Myocyte (in vitro differentiated cells): ENCODE data around the gene CROCC2. TPM values are rescaled to one million over a fixed set of nuclear protein-coding genes. Genes with fewer than 3 reads are reported as not detected.
"Not testable (repeated sequence)": the region's sequence is repeated elsewhere in the genome, so short reads cannot be mapped to it uniquely, and the experiment has no call there.

Experiments used
- DNase-seq: peaks from one replicate; pipeline ENCODE4 v3.0.0-alpha.2; 2012; ENCODE audit warnings: low read depth
- total RNA-seq: library from RNA; depleted of rRNA; stranded (reverse); fragments of >200 nt; gene quantifications from 2 replicates; pipeline ENCODE4 v1.2.3, GENCODE V29; 2014

The CROCC2 gene
- total RNA-seq, 1 donor from 2014 or later = not detected

DNA sequence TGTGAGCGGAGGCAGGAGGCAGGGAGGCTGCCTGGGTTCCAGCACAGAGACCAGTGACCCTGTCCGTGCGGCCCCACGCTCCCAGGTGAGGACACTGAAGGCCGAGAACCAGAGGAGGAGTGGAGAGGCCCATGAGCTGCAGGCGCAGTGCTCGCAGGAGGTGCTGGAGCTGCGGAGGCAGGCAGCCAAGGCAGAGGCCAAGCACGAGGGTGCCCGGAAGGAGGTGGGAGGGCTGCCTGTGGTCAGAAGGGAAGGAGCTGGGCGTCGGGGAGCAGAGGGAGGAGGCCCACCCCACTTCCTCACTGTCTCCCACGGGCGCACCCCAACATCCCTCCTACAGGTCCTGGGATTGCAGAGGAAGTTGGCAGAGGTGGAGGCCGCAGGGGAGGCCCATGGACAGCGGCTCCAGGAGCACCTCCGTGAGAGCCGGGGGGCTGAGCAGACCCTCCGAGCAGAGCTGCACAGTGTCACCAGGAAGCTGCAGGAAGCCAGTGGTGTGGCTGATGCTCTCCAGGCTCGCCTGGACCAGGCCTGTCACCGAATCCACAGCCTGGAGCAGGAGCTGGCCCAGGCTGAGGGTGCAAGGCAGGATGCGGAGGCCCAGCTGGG is 59.3 kb downstream of the CROCC2 start:
- DNase-seq = no peak

DNA sequence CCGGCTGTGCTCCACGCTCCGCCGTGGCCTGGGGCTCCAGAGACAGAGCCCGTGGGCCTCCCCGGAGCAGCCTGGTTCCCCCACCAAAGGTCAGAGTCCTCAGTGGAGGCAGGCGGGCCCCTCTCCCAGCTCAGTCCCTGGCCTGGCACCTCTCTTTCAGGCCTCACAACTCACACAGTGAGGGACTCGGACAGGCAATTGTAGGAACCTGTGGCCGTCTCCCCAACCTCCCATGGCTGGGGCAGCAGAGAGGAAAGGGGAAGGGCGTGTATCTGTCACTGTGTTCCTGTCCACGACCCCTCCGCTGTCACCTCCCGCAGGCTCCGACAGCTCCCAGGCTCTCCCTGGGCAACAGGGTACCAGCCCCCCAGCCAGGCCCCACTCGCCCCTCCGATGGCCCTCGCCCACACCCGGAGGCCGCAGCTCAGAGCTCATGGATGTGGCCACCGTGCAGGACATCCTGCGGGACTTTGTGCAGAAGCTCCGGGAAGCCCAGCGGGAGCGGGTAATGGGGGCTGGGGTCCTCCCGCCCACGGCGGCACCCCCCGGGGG is 59.8 kb downstream of the CROCC2 start:
- DNase-seq = no peak

DNA sequence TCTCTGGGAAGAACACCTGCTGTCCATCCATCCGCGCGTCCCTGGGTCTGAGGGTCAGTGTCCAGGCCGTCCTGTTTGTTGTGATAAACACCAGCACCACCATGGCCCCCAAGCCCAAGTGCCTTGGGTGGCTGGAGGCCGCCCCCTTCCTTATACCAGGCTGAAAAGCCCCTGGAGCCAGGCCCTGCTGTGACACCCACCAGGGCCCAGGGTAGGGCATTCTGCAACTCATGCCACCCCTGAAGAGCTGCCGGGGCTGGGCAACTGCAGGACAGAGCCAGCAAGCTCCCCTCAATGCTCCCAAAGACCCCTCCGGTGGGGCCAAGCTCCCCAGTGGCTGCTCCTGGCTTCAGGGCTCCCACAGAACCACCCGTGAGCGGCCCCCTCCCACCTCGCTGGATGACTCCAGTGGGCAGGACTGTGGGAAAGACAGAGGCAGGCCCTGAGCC is 60.3 kb downstream of the CROCC2 start:
- no peak for DNase-seq

- no peak for DNase-seq
These were observed 61.0 kb downstream of the CROCC2 start for GRCh38 chr2:240966906-240967680.

GRCh38 chr2:240967681-240968621 is 61.8 kb downstream of the CROCC2 start:
- DNase-seq = no peak

DNA sequence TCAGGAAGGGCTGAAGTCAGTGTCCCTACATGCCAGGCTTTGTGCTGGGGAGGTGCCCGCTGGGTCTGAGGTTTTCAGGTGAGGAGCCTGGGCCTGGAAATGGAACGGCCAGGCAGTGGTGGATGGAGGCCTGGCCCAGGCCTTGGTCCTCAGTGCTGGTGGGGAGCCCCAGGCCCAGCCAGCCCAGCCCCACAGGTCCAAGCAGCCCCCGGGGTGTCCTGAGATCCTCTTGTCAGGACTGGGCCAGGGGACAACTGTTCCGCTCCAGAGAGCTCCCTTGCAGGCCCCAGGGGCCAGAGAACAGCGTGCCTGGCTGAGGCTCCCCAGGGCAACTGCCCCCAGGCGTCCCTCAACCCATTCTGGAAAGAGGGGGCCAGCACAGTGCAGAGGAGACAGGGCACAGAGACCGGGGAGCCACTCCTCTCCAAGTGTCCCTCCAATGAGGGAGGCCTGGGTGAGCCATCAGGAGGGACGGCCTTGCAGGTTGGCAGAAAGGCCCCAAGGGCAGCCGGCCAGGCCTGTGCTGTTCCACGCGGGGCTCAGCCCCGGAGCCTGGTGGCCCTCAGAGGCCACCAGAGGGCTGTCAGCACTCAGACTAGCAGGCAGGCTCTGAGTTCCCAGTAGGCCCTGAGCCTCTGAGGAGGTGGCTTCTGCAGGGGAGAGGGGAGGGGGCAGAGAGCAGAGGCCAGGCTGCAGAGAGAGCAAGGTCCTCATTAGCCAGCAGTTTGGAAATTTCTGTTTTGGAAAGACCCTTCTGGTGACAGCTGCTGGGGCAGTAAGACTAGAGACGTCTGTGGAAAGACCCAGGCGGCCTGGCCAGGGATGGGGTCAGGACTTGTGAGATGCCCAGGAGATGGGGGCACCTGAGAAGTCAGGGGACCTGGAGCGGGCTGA is 62.8 kb downstream of the CROCC2 start:
- no peak for DNase-seq

- no peak for DNase-seq
These were observed 64.0 kb downstream of the CROCC2 start for GRCh38 chr2:240970104-240970503.

DNA sequence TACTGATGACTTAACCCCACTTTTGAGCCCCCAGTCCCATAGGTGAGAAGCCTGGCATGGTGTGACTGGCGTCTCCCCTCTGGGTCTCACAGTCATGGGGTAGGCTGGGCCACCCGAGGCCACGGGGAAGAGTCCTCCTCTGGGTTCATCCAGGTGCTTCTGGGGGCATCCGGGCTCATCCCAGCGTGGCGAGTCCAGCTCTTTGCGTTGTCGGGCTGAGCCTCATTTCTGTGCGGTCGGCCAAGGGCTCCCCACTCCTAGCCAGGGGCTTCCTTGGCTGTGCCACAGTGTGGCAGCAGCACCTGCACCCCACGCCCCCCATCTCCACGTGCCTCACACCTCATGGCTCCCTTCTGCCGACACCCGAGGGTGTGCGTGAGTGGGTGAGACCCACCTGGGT is 64.7 kb downstream of the CROCC2 start:
- no peak for DNase-seq

DNA sequence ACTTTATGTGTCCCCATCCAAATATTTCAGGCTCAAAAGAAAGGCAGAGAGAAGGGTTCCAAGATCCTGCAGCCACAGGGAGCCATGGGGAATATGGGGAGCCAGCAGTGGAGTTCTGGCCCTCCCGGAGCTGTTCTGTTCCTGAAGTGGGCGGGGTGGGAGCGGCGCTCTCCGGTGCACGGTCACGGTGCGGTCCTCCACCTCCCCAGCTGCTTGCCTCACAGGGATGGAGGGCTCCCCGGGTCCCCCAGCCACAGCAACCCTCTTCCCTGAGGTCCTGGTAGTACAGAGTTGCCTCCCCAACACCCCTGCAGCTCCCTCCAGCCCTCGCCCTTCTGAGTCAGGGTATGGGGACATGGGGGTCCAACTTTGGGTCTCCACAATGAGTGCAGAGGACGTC is 66.1 kb downstream of the CROCC2 start:
- DNase-seq = no peak

- no peak for DNase-seq
These were observed 66.7 kb downstream of the CROCC2 start for GRCh38 chr2:240972636-240973521.

DNA sequence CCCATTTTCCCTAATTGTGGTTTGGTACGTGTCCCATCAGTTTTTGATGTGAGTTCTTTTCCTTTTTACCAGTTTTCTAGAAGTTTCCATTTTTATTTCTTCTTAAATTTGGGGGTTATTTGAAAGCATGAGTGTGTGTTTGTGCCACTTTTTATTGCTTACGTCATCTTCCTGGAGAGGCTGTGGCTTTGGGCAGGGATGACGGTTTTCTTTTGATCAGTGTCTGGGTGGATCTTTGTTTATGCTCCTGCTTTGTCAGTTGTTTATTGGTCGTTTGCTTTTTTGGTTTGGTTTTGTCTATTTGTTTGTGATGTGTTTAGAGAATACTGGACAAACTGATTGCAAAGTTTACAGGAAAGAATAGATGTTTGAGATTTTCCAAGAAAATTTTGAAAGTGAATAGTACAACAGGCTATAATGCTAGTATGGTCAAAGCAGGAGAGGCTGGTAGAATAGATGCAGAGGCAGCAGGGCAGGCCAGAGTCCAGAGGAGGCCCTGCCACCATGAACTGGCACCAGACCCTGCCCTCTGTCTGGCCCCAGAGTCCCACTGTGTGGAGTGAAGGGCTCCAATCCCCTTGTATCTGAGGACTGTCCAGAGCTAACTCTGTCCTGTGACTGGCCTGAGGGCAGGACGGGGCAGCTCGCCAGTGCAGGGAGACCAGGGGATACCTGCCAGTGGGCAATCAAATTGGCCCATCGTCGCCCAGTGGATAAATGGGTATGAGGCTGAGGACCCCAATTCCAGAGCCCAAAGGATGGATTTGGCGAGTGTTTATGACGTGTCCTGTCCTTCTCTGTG is 68.8 kb downstream of the CROCC2 start:
- DNase-seq = no peak

GRCh38 chr2:240975903-240976302 is 69.8 kb downstream of the CROCC2 start:
- not testable (repeated sequence) for DNase-seq

- DNase-seq = no peak
These were observed 75.1 kb downstream of the CROCC2 start for GRCh38 chr2:240981280-240981679.

DNA sequence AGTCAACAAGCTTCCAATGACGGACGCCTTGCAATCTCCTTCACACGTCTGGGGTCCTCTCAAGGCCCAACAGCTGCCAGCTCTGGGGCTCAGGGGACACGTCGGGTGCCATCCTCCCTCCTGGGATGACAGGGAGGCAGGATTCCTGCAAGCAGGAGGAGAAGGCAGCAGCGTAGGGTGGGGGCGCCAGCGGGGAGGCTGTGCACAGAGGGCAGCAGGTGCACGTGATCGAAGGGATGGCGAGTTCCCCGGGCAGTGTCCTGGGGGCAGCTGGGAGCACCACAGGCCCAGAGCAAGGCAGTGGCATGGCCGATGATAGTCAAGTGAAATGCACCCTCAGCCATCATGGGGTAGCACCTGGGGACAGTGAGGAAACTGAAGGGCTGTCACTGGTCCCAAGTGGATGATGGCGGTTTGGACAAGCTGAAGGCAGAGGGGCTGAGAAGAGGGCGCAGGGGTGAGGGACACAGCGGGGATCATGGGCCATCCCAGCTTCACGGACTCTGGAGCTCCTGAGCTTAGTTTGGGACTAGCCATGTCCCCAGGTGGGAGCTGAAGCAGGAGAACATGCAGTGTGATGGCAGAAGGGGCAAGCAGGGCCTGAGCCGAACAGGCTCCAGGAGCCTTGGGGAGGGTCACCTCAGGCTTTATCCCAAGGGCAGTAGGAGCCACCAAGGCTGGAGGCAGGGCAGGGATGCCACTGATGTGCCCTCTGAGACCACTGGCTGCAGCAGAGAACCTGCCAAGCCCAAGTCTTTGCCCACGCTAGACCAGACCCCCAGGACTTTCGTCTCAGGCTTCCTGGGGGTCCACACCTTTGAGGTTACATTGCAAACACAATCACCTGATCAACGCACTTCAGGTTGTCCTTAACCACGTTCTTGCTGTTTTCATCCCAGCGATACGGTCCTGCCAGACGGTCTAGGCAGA is 76.0 kb downstream of the CROCC2 start:
- DNase-seq = no peak

- DNase-seq = no peak
These were observed 76.7 kb downstream of the CROCC2 start for GRCh38 chr2:240982821-240983281.

DNA sequence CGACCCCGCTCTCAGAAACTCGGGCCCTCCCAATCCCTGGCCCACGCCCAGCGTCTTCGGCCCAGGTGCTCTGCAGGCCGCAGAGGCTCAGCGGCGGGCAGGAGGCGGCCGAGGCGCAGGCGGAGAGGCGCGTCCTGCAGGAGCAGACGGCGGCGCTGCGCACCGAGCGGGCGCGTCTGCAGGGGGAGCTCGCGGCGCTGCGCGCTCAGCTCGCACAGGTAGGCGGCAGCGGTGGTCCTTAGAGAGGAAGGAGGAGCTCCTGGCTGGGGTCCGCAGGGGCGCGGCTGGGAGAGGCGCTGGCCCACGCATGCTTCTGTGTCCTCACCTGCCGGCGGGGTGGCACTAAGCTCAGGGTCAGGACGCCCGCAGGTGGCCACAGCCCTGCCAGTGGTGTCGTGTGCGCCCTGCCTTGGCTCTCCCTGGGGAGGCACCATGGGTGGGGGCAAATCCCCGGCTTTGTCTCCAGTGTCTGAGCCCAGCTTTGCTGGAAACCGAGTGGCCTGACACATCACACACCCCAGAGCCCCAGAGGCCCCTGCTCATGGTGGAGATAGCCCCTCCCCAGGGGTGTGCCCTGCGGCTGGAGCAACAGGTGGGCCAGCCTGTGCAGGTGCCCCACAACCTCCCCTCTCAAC is 77.3 kb downstream of the CROCC2 start:
- no peak for DNase-seq

DNA sequence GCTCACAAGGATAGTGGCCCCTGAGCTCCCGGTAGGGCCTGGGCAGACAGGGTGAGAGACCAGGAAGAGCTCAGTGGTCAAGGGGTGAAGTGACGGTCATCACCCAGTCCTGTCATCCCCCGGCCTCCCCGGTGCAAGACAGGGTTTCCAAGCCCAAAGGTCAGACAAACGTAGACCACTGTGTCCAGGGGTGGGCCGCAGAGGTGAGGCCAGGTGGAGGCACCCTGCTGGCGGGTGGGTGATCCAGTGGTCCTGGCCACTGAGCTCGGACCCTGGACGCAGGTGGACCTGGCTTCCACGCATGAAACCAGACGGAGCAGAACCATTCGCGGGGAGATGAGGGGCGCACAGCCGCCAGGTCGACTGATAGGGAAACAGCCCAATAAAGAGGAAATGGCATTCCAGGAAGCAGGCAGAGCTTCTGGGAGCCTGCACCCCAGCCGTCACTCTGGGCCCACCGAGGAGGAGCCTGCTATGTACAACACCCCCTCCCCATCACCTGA is 77.9 kb downstream of the CROCC2 start:
- DNase-seq = no peak
